ENCODE data around the gene RNF149. TPM values are rescaled to one million over a fixed set of nuclear protein-coding genes. Genes with fewer than 3 reads are reported as not detected.
A peak's percentile ranks its signal among the peaks of the same experiment; 100 is the strongest.
"Not testable (repeated sequence)": the region's sequence is repeated elsewhere in the genome, so short reads cannot be mapped to it uniquely, and the experiment has no call there.

Gene RNF149
- 23.7 and 30.9 TPM in 2 replicates for polyA plus RNA-seq (2014; cell fraction: cytosol; rRNA removed)
- polyA plus RNA-seq (2014; cell fraction: nucleus; rRNA removed): 36.7 and 50.3 TPM in 2 replicates

GRCh38 chr2:101308432-101309210 lies at the start of gene RNF149:
Gene RNF149 (minus strand): TSS chr2:101308701. CDS start chr2:101308588, 113 bp downstream.
- DNase-seq (ENCODE audit: low spot score): peak; percentile 87

- no peak for DNase-seq (ENCODE audit: low spot score)
Observed at GRCh38 chr2:101357376-101357775, 48.9 kb upstream of the RNF149 start.

GRCh38 chr2:101356521-101356920 lies 48.0 kb upstream of the RNF149 start:
- DNase-seq (ENCODE audit: low spot score): no peak

GRCh38 chr2:101356055-101356454 lies 47.6 kb upstream of the RNF149 start:
- DNase-seq (ENCODE audit: low spot score): no peak

GRCh38 chr2:101355401-101356054 lies 47.0 kb upstream of the RNF149 start:
- DNase-seq (ENCODE audit: low spot score): no peak

- DNase-seq (ENCODE audit: low spot score): no peak
Observed at GRCh38 chr2:101354420-101355311, 46.2 kb upstream of the RNF149 start.

- not testable (repeated sequence) for DNase-seq (ENCODE audit: low spot score)
Observed at GRCh38 chr2:101352631-101353030, 44.1 kb upstream of the RNF149 start.

GRCh38 chr2:101351207-101351606 lies 42.7 kb upstream of the RNF149 start:
- DNase-seq (ENCODE audit: low spot score): no peak

GRCh38 chr2:101349893-101350662 lies 41.6 kb upstream of the RNF149 start:
- DNase-seq (ENCODE audit: low spot score): no peak

- no peak for DNase-seq (ENCODE audit: low spot score)
Observed at GRCh38 chr2:101348883-101349282, 40.4 kb upstream of the RNF149 start.

- no peak for DNase-seq (ENCODE audit: low spot score)
Observed at GRCh38 chr2:101346909-101347308, 38.4 kb upstream of the RNF149 start.

- no peak for DNase-seq (ENCODE audit: low spot score)
Observed at GRCh38 chr2:101344137-101344536, 35.6 kb upstream of the RNF149 start.

- DNase-seq (ENCODE audit: low spot score): no peak
Observed at GRCh38 chr2:101342625-101343008, 34.1 kb upstream of the RNF149 start.

GRCh38 chr2:101341901-101342624 lies 33.6 kb upstream of the RNF149 start:
- peak; percentile 66 for DNase-seq (ENCODE audit: low spot score)

GRCh38 chr2:101341421-101341820 lies 32.9 kb upstream of the RNF149 start:
- no peak for DNase-seq (ENCODE audit: low spot score)

GRCh38 chr2:101340141-101340551 lies 31.6 kb upstream of the RNF149 start:
- DNase-seq (ENCODE audit: low spot score): no peak

GRCh38 chr2:101339266-101339880 lies 30.9 kb upstream of the RNF149 start:
- no peak for DNase-seq (ENCODE audit: low spot score)

GRCh38 chr2:101337877-101338276 lies 29.4 kb upstream of the RNF149 start:
- no peak for DNase-seq (ENCODE audit: low spot score)

GRCh38 chr2:101332885-101333766 lies 24.6 kb upstream of the RNF149 start:
- DNase-seq (ENCODE audit: low spot score): no peak
